PC-3 (cell line): ENCODE measurements around the gene CELF2.

ENCODE experiments used
- EZH2 ChIP-seq: fragments of 300-600 bp; sonication (generic); IDR thresholded peaks from one replicate; pipeline ENCODE4 v1.6.1; 2017; ENCODE audit warnings: antibody characterized with exemption, mild to moderate bottlenecking, low read length; ENCODE audit not compliant: unreplicated experiment
- EZH2phosphoT487 ChIP-seq: fragments of 300-600 bp; sonication (generic); IDR thresholded peaks from 2 replicates; pipeline ENCODE4 v1.6.1; 2018; ENCODE audit warnings: mild to moderate bottlenecking, antibody characterized with exemption, low read length, borderline replicate concordance
- TF ChIP-seq, protein P1 (sequence below): fragments of 300-600 bp; sonication (generic); conservative IDR thresholded peaks from 2 replicates; pipeline ENCODE4 v1.5.1; 2017; ENCODE audit warnings: antibody characterized with exemption, low read depth, mild to moderate bottlenecking, low read length

- TF ChIP-seq EZH2phosphoT487, result no peak
- TF ChIP-seq, protein P1, sequence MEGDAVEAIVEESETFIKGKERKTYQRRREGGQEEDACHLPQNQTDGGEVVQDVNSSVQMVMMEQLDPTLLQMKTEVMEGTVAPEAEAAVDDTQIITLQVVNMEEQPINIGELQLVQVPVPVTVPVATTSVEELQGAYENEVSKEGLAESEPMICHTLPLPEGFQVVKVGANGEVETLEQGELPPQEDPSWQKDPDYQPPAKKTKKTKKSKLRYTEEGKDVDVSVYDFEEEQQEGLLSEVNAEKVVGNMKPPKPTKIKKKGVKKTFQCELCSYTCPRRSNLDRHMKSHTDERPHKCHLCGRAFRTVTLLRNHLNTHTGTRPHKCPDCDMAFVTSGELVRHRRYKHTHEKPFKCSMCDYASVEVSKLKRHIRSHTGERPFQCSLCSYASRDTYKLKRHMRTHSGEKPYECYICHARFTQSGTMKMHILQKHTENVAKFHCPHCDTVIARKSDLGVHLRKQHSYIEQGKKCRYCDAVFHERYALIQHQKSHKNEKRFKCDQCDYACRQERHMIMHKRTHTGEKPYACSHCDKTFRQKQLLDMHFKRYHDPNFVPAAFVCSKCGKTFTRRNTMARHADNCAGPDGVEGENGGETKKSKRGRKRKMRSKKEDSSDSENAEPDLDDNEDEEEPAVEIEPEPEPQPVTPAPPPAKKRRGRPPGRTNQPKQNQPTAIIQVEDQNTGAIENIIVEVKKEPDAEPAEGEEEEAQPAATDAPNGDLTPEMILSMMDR, result no peak
- TF ChIP-seq EZH2, result no peak
Measured at GRCh38 chr10:11184093-11184492, 166.4 kb downstream of the CELF2 start.
